ENCODE results near the gene NCBP2L. TPM values are rescaled to one million over a fixed set of nuclear protein-coding genes. Genes with fewer than 3 reads are reported as not detected.

The NCBP2L gene
- total RNA-seq, 2 donors from 2014 or later = not detected

- no peak overlapping the region for H3K27ac ChIP-seq
- no peak for DNase-seq
- no peak overlapping the region for H3K4me3 ChIP-seq
- no peaks in the 10 kb centered on the region for H3K27me3 ChIP-seq
- H3K9ac ChIP-seq (ENCODE audit: low read depth in 2 of 2, low read length in 2 of 2) = no peak overlapping the region
- H3K9me3 ChIP-seq = no peaks in the 10 kb centered on the region
- no peaks in the 10 kb centered on the region for H3K4me1 ChIP-seq
- H3K36me3 ChIP-seq = no peaks in the 10 kb centered on the region
- TF ChIP-seq CTCF (IDR thresholded peaks at IDR 0.05) = no peak
- intact Hi-C loops (cut with DNase I) = no loop called here
Measured at GRCh38 chrX:107818900-107819521, 41.5 kb downstream of the NCBP2L start.

- H3K36me3 ChIP-seq = no peaks in the 10 kb centered on the region
- no peaks in the 10 kb centered on the region for H3K27me3 ChIP-seq
- intact Hi-C loops (cut with DNase I) = no loop called here
Measured at GRCh38 chrX:107823042-107823441, 45.5 kb downstream of the NCBP2L start.

GRCh38 chrX:107823456-107823855 lies 45.9 kb downstream of the NCBP2L start:
- H3K36me3 ChIP-seq = no peaks in the 10 kb centered on the region
- TF ChIP-seq CTCF (IDR thresholded peaks at IDR 0.05) = no peak
- H3K9me3 ChIP-seq = no peaks in the 10 kb centered on the region
- intact Hi-C loops (cut with DNase I) = no loop called here
- H3K4me1 ChIP-seq = no peaks in the 10 kb centered on the region
- H3K27me3 ChIP-seq = no peaks in the 10 kb centered on the region
- DNase-seq = no peak
- H3K4me3 ChIP-seq = no peak overlapping the region
- no peak overlapping the region for H3K9ac ChIP-seq (ENCODE audit: low read depth in 2 of 2, low read length in 2 of 2)
- no peak overlapping the region for H3K27ac ChIP-seq

More at GRCh38 chrX:107823042-107823441, 45.5 kb downstream of the NCBP2L start:
- no peak overlapping the region for H3K9ac ChIP-seq (ENCODE audit: low read depth in 2 of 2, low read length in 2 of 2)
- H3K27ac ChIP-seq = no peak overlapping the region
- H3K4me3 ChIP-seq = no peak overlapping the region
- H3K9me3 ChIP-seq = no peaks in the 10 kb centered on the region
- DNase-seq = no peak
- H3K4me1 ChIP-seq = no peaks in the 10 kb centered on the region
- no peak for TF ChIP-seq CTCF (IDR thresholded peaks at IDR 0.05)

GRCh38 chrX:107825698-107826237 lies 48.2 kb downstream of the NCBP2L start, which contains the start of gene MID2:
Gene MID2 (plus strand): TSS chrX:107825866. CDS start chrX:107826427, 561 bp downstream.
- H3K4me1 ChIP-seq = no peaks in the 10 kb centered on the region
- H3K9ac ChIP-seq (ENCODE audit: low read depth in 2 of 2, low read length in 2 of 2) = peak within 1 kb of the TSS; percentile 43 to 73
- no peaks in the 10 kb centered on the region for H3K9me3 ChIP-seq
- H3K27ac ChIP-seq = peak within 1 kb of the TSS; percentile 69
- intact Hi-C loops (cut with DNase I) = no loop called here
- no peaks in the 10 kb centered on the region for H3K27me3 ChIP-seq
- H3K4me3 ChIP-seq = peak within 1 kb of the TSS; percentile 47
- no peaks in the 10 kb centered on the region for H3K36me3 ChIP-seq
- DNase-seq = peak; percentile 71
- no peak for TF ChIP-seq CTCF (IDR thresholded peaks at IDR 0.05)

GRCh38 chrX:107826238-107827029 lies 48.9 kb downstream of the NCBP2L start:
- peak; percentile 25 for DNase-seq
- no peaks in the 10 kb centered on the region for H3K4me1 ChIP-seq
- intact Hi-C loops (cut with DNase I) = no loop called here
- no peak for TF ChIP-seq CTCF (IDR thresholded peaks at IDR 0.05)
- peak overlapping the region; percentile 43 to 73 for H3K9ac ChIP-seq (ENCODE audit: low read depth in 2 of 2, low read length in 2 of 2)
- H3K27me3 ChIP-seq = no peaks in the 10 kb centered on the region
- H3K36me3 ChIP-seq = no peaks in the 10 kb centered on the region
- no peaks in the 10 kb centered on the region for H3K9me3 ChIP-seq
- peak overlapping the region; percentile 47 for H3K4me3 ChIP-seq
- peak overlapping the region; percentile 69 for H3K27ac ChIP-seq

All from colonic mucosa (tissue), 4 donors.